HuH-7 (cell line): ENCODE measurements around the gene TMEM179.

ENCODE experiments used
- DNase-seq: peaks from one replicate; pipeline ENCODE4 v3.0.0; 2011; ENCODE audit warnings: low spot score

Gene TMEM179

GRCh38 chr14:104544362-104544961 is 60.1 kb downstream of the TMEM179 start:
- no peak for DNase-seq

- DNase-seq, result no peak
Observed at GRCh38 chr14:104542871-104543830, 61.4 kb downstream of the TMEM179 start.

GRCh38 chr14:104541905-104542465 is 62.6 kb downstream of the TMEM179 start:
- no peak for DNase-seq
